Uterus (tissue), 4 donors: ENCODE results near the gene CPT2. TPM values are rescaled to one million over a fixed set of nuclear protein-coding genes. Genes with fewer than 3 reads are reported as not detected.
A peak's percentile ranks its signal among the peaks of the same experiment; 100 is the strongest.

Experiments
- DNase-seq, 2 donors: peaks; one replicate each; pipeline ENCODE4 v3.0.0-alpha.2; 2019 to 2020
- H3K27ac ChIP-seq, 2 donors: fragments of 200-600 bp; sonication (generic); 1 replicate in 1 of 2; 2 replicates in 1 of 2; pipeline ENCODE4 v1.5.1; 2016 to 2018
- H3K27me3 ChIP-seq, 2 donors: fragments of 200-600 bp; sonication (generic); one replicate each; pipeline ENCODE4 v1.5.1; 2018 to 2019; ENCODE audit warnings: control low read depth in 1 of 2
- H3K36me3 ChIP-seq, 2 donors: fragments of 200-600 bp; sonication (generic); one replicate each; pipeline ENCODE4 v1.5.1; 2019; ENCODE audit warnings: control low read depth in 1 of 2
- H3K4me1 ChIP-seq, 2 donors: fragments of 200-600 bp; sonication (generic); one replicate each; pipeline ENCODE4 v1.5.1; 2018 to 2019; ENCODE audit warnings: control low read depth in 1 of 2
- H3K4me3 ChIP-seq, 2 donors: fragments of 200-600 bp; sonication (generic); 1 replicate in 1 of 2; 2 replicates in 1 of 2; pipeline ENCODE4 v1.5.1; 2018 to 2019; ENCODE audit warnings: mild to moderate bottlenecking in 1 of 2
- H3K9me3 ChIP-seq, 2 donors: fragments of 200-600 bp; sonication (generic); one replicate each; pipeline ENCODE4 v1.5.1; 2019; ENCODE audit warnings: control low read depth in 1 of 2
- CTCF ChIP-seq, 4 experiments: fragments of 200-600 bp in 2 of 4; fragments of 450-650 bp in 2 of 4; sonication (generic) in 2 of 4; IDR thresholded peaks; one replicate each; pipeline ENCODE4 v1.5.1; 2016 to 2019; ENCODE audit warnings: antibody characterized with exemption in 4 of 4, mild to moderate bottlenecking in 2 of 4, moderate library complexity in 1 of 4
- POLR2A ChIP-seq, 2 donors: fragments of 450-650 bp; IDR thresholded peaks; one replicate each; pipeline ENCODE4 v1.6.1; 2016; ENCODE audit warnings: antibody characterized with exemption in 2 of 2, mild to moderate bottlenecking in 1 of 2, moderate library complexity in 1 of 2
- intact Hi-C: fragments of 100-400 bp; cut with DNase I; formaldehyde crosslinking; loops from one replicate; pipeline ENCODE4 v1.15.1; 2023; ENCODE audit warnings: low total_unique reads
- total RNA-seq, 4 donors: library from RNA; depleted of rRNA in 3 of 4; stranded (reverse); fragments of >200 nt in 3 of 4; gene quantifications; one replicate each; pipeline versions ENCODE4 v1.1.0 to v1.2.4, GENCODE V29; 2014 to 2023
- donor health status: DM: yes; HTN: yes; CAD: no.

CPT2 gene
- total RNA-seq, 4 donors from 2014 or later: 2.4 to 83.3 (median 10.2) TPM

GRCh38 chr1:53220962-53221286 lies 24.3 kb downstream of the CPT2 start:
- Histone ChIP-seq H3K9me3 (no peaks in the 10 kb centered on the region), H3K27ac (peak overlapping the region; percentile 92 to 95), H3K36me3 (no peaks in the 10 kb centered on the region), H3K4me1 (no peaks in the 10 kb centered on the region), H3K4me3 (peak overlapping the region; percentile 52 to 91), H3K27me3 (no peaks in the 10 kb centered on the region)
- intact Hi-C loops: no loop called here
- TF ChIP-seq CTCF (IDR thresholded peaks at IDR 0.05) (no peak), POLR2A (IDR thresholded peaks at IDR 0.05) (no peak)
- no peak for DNase-seq

GRCh38 chr1:53237638-53238037 lies 41.0 kb downstream of the CPT2 start:
- intact Hi-C loops: no loop called here
- no peak for DNase-seq

GRCh38 chr1:53238197-53239155 lies 41.9 kb downstream of the CPT2 start, which contains the start of gene MAGOH:
TSS of gene MAGOH (minus strand) at chr1:53238518. CDS start at chr1:53238448, 70 bp downstream.
- Histone ChIP-seq H3K27me3 (no peaks in the 10 kb centered on the region), H3K4me1 (peaks cover 0 to 5% of the 10 kb centered on the region in 2 donors), H3K9me3 (no peaks in the 10 kb centered on the region), H3K36me3 (no peaks in the 10 kb centered on the region), H3K27ac (peak within 1 kb of the TSS; percentile 63 to 80), H3K4me3 (peak within 1 kb of the TSS; percentile 97 to 100)
- TF ChIP-seq CTCF (IDR thresholded peaks at IDR 0.05) (peak in 1 of 4 experiments; percentile 42), POLR2A (IDR thresholded peaks at IDR 0.05) (peak; percentile 55 to 81)
- DNase-seq: peak; percentile 92 to 94
- intact Hi-C loops: no loop called here

More at GRCh38 chr1:53237638-53238037, 41.0 kb downstream of the CPT2 start:
- Histone ChIP-seq H3K27me3 (no peaks in the 10 kb centered on the region), H3K9me3 (no peaks in the 10 kb centered on the region), H3K36me3 (no peaks in the 10 kb centered on the region), H3K27ac (peak overlapping the region; percentile 63 to 80), H3K4me1 (peaks cover 0 to 5% of the 10 kb centered on the region in 2 donors), H3K4me3 (peak overlapping the region; percentile 97 to 100)
- TF ChIP-seq CTCF (IDR thresholded peaks at IDR 0.05) (no peak), POLR2A (IDR thresholded peaks at IDR 0.05) (no peak)

- no peak for TF ChIP-seq POLR2A (IDR thresholded peaks at IDR 0.05)
- no peak for TF ChIP-seq CTCF (IDR thresholded peaks at IDR 0.05)
- intact Hi-C loops: no loop called here
- H3K4me3 ChIP-seq: no peak overlapping the region
- DNase-seq: no peak
- H3K27ac ChIP-seq: no peak overlapping the region
- H3K36me3 ChIP-seq: no peaks in the 10 kb centered on the region
- H3K27me3 ChIP-seq: no peaks in the 10 kb centered on the region
- H3K9me3 ChIP-seq: no peaks in the 10 kb centered on the region
- H3K4me1 ChIP-seq: peaks cover 0 to 5% of the 10 kb centered on the region in 2 donors
These were observed 45.2 kb downstream of the CPT2 start for GRCh38 chr1:53241828-53242227.

GRCh38 chr1:53242381-53242780 lies 45.8 kb downstream of the CPT2 start:
- TF ChIP-seq POLR2A (IDR thresholded peaks at IDR 0.05) (no peak), CTCF (IDR thresholded peaks at IDR 0.05) (no peak)
- H3K36me3 ChIP-seq: no peaks in the 10 kb centered on the region
- intact Hi-C loops: no loop called here

More at GRCh38 chr1:53242381-53242780, 45.8 kb downstream of the CPT2 start:
- no peak overlapping the region for H3K27ac ChIP-seq
- no peaks in the 10 kb centered on the region for H3K27me3 ChIP-seq
- H3K9me3 ChIP-seq: no peaks in the 10 kb centered on the region
- no peaks in the 10 kb centered on the region for H3K4me1 ChIP-seq
- no peak for DNase-seq
- no peak overlapping the region for H3K4me3 ChIP-seq
